Aortic smooth muscle cell (primary cell): ENCODE results near the gene PCDHB10. TPM values are rescaled to one million over a fixed set of nuclear protein-coding genes. Genes with fewer than 3 reads are reported as not detected.

Experiments
- total RNA-seq: library from RNA; depleted of rRNA; stranded (reverse); fragments of >200 nt; gene quantifications from 2 replicates; pipeline ENCODE4 v1.2.3, GENCODE V29; 2014

Gene PCDHB10
- 0.66 and 1.1 TPM in 2 replicates for total RNA-seq

GRCh38 chr5:141192110-141192725 lies at the start of gene PCDHB10:
Gene PCDHB10, plus strand, starts transcription at chr5:141192353. Its CDS starts 200 bp downstream, at chr5:141192553.

GRCh38 chr5:141149812-141150211 lies 42.3 kb upstream of the PCDHB10 start, which contains the start of gene PCDHB6:
Gene PCDHB6, plus strand, starts transcription at chr5:141150057. Its CDS starts 201 bp downstream, at chr5:141150258.

DNA sequence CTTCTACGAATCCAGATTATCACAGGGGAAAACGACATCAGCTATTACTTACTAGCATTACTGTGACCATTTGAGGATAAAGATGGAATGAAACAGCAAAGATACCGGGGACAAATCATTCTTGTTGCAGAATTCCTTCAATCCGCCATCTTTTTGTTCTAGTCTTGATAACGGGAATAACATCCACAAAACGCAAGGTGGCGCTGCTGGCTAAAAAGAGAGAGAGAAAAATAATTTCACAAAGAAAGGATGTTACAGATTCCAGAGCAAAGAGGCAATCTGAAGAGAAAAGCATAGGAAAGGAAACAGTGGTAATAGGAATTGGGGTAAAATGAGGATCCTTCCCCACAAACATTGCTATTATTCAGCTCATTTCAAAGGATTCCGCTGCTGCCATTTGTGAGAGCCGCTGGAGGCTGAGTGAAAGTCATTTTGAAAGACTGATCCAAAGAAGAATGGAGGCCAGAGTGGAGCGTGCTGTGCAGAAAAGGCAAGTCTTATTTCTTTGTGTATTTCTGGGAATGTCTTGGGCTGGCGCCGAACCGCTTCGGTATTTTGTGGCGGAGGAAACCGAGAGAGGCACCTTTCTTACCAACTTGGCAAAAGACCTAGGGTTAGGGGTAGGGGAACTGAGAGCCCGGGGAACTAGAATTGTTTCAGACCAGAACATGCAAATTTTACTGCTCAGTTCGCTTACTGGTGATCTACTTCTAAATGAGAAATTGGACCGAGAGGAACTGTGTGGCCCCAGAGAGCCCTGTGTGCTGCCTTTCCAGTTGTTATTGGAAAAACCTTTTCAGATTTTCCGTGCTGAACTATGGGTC lies 19.6 kb upstream of the PCDHB10 start, which contains the start of gene PCDHB7:
TSS of gene PCDHB7 (plus strand) at position 264 of the 824 bp plus-strand sequence. CDS start at position 456, 192 bp downstream.

DNA sequence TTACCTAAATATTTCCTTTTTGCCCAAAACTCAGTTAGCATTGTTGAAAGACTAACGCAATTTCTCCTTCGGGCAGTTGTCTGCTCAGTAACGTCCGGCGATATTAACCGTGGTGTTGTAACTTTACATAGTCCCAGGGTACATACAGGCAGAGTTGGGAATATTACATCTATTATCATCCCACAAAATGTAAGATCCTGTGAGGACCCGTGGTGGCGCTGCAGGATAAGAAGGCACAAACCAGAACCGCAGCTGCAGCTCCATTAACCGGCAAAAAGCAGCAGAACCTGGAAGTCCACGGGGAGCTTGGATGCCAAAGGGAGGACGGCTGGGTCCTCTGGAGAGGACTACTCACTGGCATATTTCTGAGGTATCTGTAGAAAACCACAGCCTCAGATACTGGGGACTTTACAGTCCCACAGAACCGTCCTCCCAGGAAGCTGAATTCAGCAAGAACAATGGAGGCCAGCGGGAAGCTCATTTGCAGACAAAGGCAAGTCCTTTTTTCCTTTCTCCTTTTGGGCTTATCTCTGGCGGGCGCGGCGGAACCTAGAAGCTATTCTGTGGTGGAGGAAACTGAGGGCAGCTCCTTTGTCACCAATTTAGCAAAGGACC lies 14.5 kb upstream of the PCDHB10 start, which contains the start of gene PCDHB8:
TSS of gene PCDHB8 (plus strand) at position 214 of the 615 bp plus-strand sequence. CDS start at position 459, 245 bp downstream.

GRCh38 chr5:141182248-141182647 lies 9.9 kb upstream of the PCDHB10 start, which contains the start of gene PCDHB16:
Gene PCDHB16, plus strand, starts transcription at chr5:141182387. Its CDS starts 173 bp downstream, at chr5:141182560.

DNA sequence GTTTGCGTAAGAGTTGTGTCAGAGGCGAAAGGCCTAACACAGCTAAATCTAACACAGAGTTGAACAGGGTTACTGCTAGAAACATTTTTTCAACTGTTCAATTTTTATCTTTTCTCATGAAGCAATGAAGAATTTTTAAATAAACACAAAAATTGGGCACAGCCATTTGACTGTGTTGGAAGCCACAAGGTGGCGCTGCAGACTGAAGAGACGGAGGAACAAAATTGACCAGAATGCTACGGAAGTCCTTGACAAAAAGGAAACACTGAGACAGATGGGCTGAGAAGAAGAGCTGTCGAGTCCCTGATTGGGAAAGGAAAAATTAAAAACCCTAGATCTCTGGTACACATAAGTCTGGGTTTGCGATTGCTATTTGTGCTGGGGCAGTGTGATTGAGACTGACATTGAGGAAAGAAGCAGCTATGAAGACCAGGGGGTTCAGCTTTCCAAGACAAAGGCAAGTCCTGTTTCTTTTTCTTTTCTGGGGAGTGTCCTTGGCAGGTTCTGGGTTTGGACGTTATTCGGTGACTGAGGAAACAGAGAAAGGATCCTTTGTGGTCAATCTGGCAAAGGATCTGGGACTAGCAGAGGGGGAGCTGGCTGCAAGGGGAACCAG lies 5.1 kb upstream of the PCDHB10 start, which contains the start of gene PCDHB9:
TSS of gene PCDHB9 (plus strand) at position 265 of the 616 bp plus-strand sequence. CDS start at position 423, 158 bp downstream.

DNA sequence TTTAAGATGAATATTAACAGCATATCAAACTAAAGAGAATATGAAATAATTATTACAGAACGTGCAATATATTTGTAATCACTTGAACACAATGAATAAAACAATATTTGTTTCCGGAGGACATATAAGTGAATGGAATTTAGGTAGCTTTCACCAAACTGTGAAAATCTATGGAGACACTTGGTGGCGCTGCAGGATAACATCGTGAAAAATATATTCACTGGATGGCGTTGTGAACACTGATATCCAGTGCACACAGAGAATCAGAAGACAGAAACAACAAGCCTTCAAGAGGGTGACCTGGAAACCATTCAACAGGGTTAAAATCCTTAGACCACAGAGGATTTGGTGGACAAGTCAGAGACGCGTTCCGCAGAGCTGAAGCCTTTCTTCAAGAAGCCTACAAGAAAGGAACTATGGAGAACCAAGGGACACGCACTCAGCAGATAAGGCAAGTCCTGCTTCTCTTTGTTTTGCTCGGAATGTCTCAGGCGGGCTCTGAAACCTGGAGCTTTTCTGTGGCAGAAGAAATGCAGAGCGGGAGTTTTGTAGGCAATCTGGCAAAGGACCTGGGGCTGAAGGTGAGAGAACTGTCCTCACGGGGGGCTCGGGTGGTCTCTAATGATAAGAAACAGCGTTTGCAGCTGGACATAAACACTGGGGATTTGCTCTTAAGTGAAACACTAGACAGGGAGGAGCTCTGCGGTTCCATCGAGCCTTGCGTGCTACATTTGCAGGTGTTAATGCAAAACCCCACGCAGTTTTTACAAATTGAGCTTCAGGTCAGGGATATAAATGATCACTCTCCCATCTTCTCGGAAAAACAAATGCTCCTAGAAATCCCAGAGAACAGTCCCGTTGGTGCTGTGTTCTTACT lies 7.4 kb downstream of the PCDHB10 start, which contains the start of gene PCDHB11:
TSS of gene PCDHB11 (plus strand) at position 269 of the 877 bp plus-strand sequence. CDS start at position 417, 148 bp downstream.

GRCh38 chr5:141208478-141208877 lies 16.3 kb downstream of the PCDHB10 start, which contains the start of gene PCDHB12:
Gene PCDHB12, plus strand, starts transcription at chr5:141208719. Its CDS starts 189 bp downstream, at chr5:141208908.

GRCh38 chr5:141213656-141214339 lies 21.6 kb downstream of the PCDHB10 start, which contains the start of gene PCDHB13:
Gene PCDHB13, plus strand, starts transcription at chr5:141213919. Its CDS starts 205 bp downstream, at chr5:141214124.

GRCh38 chr5:141223112-141223783 lies 31.1 kb downstream of the PCDHB10 start, which contains the start of gene PCDHB14:
Gene PCDHB14, plus strand, starts transcription at chr5:141223343. Its CDS starts 163 bp downstream, at chr5:141223506.

Other genes starting within 250 kb of the PCDHB10 start
- gene PCDHAC2, start 225.9 kb upstream of the PCDHB10 start, total RNA-seq: 0.31 and 0.53 TPM in 2 replicates
- gene PCDHB1, start 141.0 kb upstream of the PCDHB10 start, total RNA-seq: not detected in 2 replicates
- gene PCDHB2, start 97.7 kb upstream of the PCDHB10 start, total RNA-seq: 1.7 and 3.8 TPM in 2 replicates
- gene PCDHB3, start 91.9 kb upstream of the PCDHB10 start, total RNA-seq: 0.81 and 1.3 TPM in 2 replicates
- 0.68 and 0.79 TPM in 2 replicates for gene PCDHB4, start 70.5 kb upstream of the PCDHB10 start, total RNA-seq
- 1.4 and 1.8 TPM in 2 replicates for gene PCDHB5, start 57.1 kb upstream of the PCDHB10 start, total RNA-seq
- 0.13 and 0.37 TPM in 2 replicates for gene PCDHB6, start 42.3 kb upstream of the PCDHB10 start, total RNA-seq
- 0.79 and 1.1 TPM in 2 replicates for gene PCDHB7, start 19.7 kb upstream of the PCDHB10 start, total RNA-seq
- gene PCDHB8, start 14.6 kb upstream of the PCDHB10 start, total RNA-seq: 0.62 and 1.1 TPM in 2 replicates
- 1.8 and 1.9 TPM in 2 replicates for gene PCDHB16, start 10.0 kb upstream of the PCDHB10 start, total RNA-seq
- gene PCDHB9, start 5.2 kb upstream of the PCDHB10 start, total RNA-seq: 0.40 and 0.44 TPM in 2 replicates
- gene PCDHB11, start 7.3 kb downstream of the PCDHB10 start, total RNA-seq: 0.44 and 0.53 TPM in 2 replicates
- 0.25 and 0.40 TPM in 2 replicates for gene PCDHB12, start 16.4 kb downstream of the PCDHB10 start, total RNA-seq
- gene PCDHB13, start 21.6 kb downstream of the PCDHB10 start, total RNA-seq: 0.81 and 1.1 TPM in 2 replicates
- 0.92 and 1.1 TPM in 2 replicates for gene PCDHB14, start 31.0 kb downstream of the PCDHB10 start, total RNA-seq
- 0.53 and 0.56 TPM in 2 replicates for gene PCDHB15, start 53.0 kb downstream of the PCDHB10 start, total RNA-seq
- 0.13 and 0.31 TPM in 2 replicates for gene SLC25A2, start 111.7 kb downstream of the PCDHB10 start, total RNA-seq
- gene TAF7, start 128.4 kb downstream of the PCDHB10 start, total RNA-seq: 81.0 and 83.9 TPM in 2 replicates
- 1.1 TPM in 2 replicates for gene PCDHGA1, start 138.2 kb downstream of the PCDHB10 start, total RNA-seq
- gene PCDHGA2, start 146.4 kb downstream of the PCDHB10 start, total RNA-seq: 1.7 and 2.5 TPM in 2 replicates
- gene PCDHGA3, start 151.5 kb downstream of the PCDHB10 start, total RNA-seq: 2.0 and 2.9 TPM in 2 replicates
- 1.8 and 4.3 TPM in 2 replicates for gene PCDHGB1, start 157.7 kb downstream of the PCDHB10 start, total RNA-seq
- 4.0 and 7.5 TPM in 2 replicates for gene PCDHGA4, start 162.7 kb downstream of the PCDHB10 start, total RNA-seq
- 3.4 and 5.9 TPM in 2 replicates for gene PCDHGB2, start 167.6 kb downstream of the PCDHB10 start, total RNA-seq
- 1.5 and 2.7 TPM in 2 replicates for gene PCDHGA5, start 171.8 kb downstream of the PCDHB10 start, total RNA-seq
- 5.7 and 8.4 TPM in 2 replicates for gene PCDHGB3, start 177.9 kb downstream of the PCDHB10 start, total RNA-seq
- 3.3 and 5.3 TPM in 2 replicates for gene PCDHGA6, start 181.5 kb downstream of the PCDHB10 start, total RNA-seq
- 3.4 and 4.8 TPM in 2 replicates for gene PCDHGA7, start 190.4 kb downstream of the PCDHB10 start, total RNA-seq
- 20.1 and 26.5 TPM in 2 replicates for gene PCDHGB4, start 195.3 kb downstream of the PCDHB10 start, total RNA-seq
- 2.2 and 3.9 TPM in 2 replicates for gene PCDHGA8, start 200.3 kb downstream of the PCDHB10 start, total RNA-seq
- 21.0 and 29.1 TPM in 2 replicates for gene PCDHGB5, start 205.6 kb downstream of the PCDHB10 start, total RNA-seq
- 2.9 and 5.7 TPM in 2 replicates for gene PCDHGA9, start 210.4 kb downstream of the PCDHB10 start, total RNA-seq
- gene PCDHGB6, start 215.7 kb downstream of the PCDHB10 start, total RNA-seq: 3.3 and 4.7 TPM in 2 replicates
- 5.3 and 7.5 TPM in 2 replicates for gene PCDHGA10, start 220.6 kb downstream of the PCDHB10 start, total RNA-seq
- gene PCDHGB7, start 225.3 kb downstream of the PCDHB10 start, total RNA-seq: 9.1 and 17.3 TPM in 2 replicates
- 11.0 and 18.2 TPM in 2 replicates for gene PCDHGA11, start 228.7 kb downstream of the PCDHB10 start, total RNA-seq
- 17.6 and 22.3 TPM in 2 replicates for gene PCDHGA12, start 238.2 kb downstream of the PCDHB10 start, total RNA-seq